ENCODE measurements around the gene DMRTA1. TPM values are rescaled to one million over a fixed set of nuclear protein-coding genes. Genes with fewer than 3 reads are reported as not detected.

Gene DMRTA1
- total and polyA plus RNA-seq, 2 experiments from 2014 or later, result 4.1 to 8.8 TPM

DNA sequence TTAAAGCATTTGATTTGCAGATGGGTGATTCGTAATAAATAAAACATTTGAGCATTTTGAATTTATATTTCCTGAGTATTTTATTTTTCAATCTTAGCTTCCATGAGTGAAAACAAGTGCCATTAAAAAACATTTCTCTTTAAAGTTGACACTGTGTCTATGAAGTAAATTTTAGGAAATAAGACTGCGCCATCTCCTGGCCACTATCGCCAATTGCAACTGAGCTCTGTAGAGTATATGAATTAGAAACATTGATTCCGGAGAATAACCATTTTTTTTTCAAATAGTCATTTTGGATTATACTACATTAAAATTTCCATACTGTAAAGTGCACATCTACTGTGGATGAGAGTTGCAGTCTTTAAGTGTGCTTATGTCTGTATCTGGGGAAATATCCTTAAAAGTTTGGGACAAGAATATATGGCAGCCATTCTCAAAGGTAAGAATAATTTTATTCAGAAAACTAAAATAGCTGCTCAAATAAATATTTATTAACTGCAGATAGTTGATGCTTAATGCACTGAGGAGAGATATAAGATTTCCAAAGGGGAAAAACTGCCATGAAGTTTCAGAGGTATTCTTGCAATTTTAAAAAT is 5.9 kb downstream of the DMRTA1 start:
- ATAC-seq, result no peak; the same call in 2 of the 3 replicates
- peak; percentile 68 for DNase-seq (ENCODE audit: low spot score)
- H4K20me1 ChIP-seq (replicated peaks; ENCODE audit: insufficient read depth), result no peaks in the 10 kb centered on the region
- no peaks in the 10 kb centered on the region for H3K27me3 ChIP-seq (ENCODE audit: insufficient read depth)
- peaks cover 21% of the 10 kb centered on the region for H3K79me2 ChIP-seq (replicated peaks; ENCODE audit: insufficient read depth)
- no peak overlapping the region for H3K27ac ChIP-seq (ENCODE audit: low read depth)
- no peaks in the 10 kb centered on the region for H3K9me2 ChIP-seq (ENCODE audit: insufficient read depth)
- no peaks in the 10 kb centered on the region for H3K36me3 ChIP-seq (ENCODE audit: insufficient read depth)
- H3K27me3 Mint-ChIP-seq (ENCODE audit: insufficient read depth, low read depth, poor library complexity), result no peaks in the 10 kb centered on the region
- H3K4me1 Mint-ChIP-seq, result peaks cover 9% of the 10 kb centered on the region
- no peak overlapping the region for H3K4me3 ChIP-seq
- H2AFZ ChIP-seq, result no peak overlapping the region
- no peak overlapping the region for H3K4me2 ChIP-seq
- no peaks in the 10 kb centered on the region for H3K9me3 Mint-ChIP-seq
- H3K36me3 Mint-ChIP-seq (ENCODE audit: low read depth), result peaks cover 4% of the 10 kb centered on the region; the same call in 1 of the 3 replicates
- TF ChIP-seq STAT1 (IDR thresholded peaks at IDR 0.05; ENCODE audit: unreplicated experiment) (no peak), NANOG (IDR thresholded peaks at IDR 0.05; ENCODE audit: borderline replicate concordance) (no peak), JUNB (IDR thresholded peaks at IDR 0.05; ENCODE audit: unreplicated experiment) (no peak), ZNF114 (CRISPR knock-in tag; IDR thresholded peaks at IDR 0.05) (no peak), ZNF331 (CRISPR knock-in tag; IDR thresholded peaks at IDR 0.05; ENCODE audit: low read depth) (no peak)
- TF ChIP-seq, protein P1, sequence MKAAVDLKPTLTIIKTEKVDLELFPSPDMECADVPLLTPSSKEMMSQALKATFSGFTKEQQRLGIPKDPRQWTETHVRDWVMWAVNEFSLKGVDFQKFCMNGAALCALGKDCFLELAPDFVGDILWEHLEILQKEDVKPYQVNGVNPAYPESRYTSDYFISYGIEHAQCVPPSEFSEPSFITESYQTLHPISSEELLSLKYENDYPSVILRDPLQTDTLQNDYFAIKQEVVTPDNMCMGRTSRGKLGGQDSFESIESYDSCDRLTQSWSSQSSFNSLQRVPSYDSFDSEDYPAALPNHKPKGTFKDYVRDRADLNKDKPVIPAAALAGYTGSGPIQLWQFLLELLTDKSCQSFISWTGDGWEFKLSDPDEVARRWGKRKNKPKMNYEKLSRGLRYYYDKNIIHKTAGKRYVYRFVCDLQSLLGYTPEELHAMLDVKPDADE (IDR thresholded peaks at IDR 0.05), result no peak
- TF ChIP-seq, protein P2, sequence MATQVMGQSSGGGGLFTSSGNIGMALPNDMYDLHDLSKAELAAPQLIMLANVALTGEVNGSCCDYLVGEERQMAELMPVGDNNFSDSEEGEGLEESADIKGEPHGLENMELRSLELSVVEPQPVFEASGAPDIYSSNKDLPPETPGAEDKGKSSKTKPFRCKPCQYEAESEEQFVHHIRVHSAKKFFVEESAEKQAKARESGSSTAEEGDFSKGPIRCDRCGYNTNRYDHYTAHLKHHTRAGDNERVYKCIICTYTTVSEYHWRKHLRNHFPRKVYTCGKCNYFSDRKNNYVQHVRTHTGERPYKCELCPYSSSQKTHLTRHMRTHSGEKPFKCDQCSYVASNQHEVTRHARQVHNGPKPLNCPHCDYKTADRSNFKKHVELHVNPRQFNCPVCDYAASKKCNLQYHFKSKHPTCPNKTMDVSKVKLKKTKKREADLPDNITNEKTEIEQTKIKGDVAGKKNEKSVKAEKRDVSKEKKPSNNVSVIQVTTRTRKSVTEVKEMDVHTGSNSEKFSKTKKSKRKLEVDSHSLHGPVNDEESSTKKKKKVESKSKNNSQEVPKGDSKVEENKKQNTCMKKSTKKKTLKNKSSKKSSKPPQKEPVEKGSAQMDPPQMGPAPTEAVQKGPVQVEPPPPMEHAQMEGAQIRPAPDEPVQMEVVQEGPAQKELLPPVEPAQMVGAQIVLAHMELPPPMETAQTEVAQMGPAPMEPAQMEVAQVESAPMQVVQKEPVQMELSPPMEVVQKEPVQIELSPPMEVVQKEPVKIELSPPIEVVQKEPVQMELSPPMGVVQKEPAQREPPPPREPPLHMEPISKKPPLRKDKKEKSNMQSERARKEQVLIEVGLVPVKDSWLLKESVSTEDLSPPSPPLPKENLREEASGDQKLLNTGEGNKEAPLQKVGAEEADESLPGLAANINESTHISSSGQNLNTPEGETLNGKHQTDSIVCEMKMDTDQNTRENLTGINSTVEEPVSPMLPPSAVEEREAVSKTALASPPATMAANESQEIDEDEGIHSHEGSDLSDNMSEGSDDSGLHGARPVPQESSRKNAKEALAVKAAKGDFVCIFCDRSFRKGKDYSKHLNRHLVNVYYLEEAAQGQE (IDR thresholded peaks at IDR 0.05; ENCODE audit: unreplicated experiment), result no peak
- TF ChIP-seq, protein P3, sequence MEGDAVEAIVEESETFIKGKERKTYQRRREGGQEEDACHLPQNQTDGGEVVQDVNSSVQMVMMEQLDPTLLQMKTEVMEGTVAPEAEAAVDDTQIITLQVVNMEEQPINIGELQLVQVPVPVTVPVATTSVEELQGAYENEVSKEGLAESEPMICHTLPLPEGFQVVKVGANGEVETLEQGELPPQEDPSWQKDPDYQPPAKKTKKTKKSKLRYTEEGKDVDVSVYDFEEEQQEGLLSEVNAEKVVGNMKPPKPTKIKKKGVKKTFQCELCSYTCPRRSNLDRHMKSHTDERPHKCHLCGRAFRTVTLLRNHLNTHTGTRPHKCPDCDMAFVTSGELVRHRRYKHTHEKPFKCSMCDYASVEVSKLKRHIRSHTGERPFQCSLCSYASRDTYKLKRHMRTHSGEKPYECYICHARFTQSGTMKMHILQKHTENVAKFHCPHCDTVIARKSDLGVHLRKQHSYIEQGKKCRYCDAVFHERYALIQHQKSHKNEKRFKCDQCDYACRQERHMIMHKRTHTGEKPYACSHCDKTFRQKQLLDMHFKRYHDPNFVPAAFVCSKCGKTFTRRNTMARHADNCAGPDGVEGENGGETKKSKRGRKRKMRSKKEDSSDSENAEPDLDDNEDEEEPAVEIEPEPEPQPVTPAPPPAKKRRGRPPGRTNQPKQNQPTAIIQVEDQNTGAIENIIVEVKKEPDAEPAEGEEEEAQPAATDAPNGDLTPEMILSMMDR (conservative IDR thresholded peaks at IDR 0.05; ENCODE audit: low read depth in 2 of 2), result peak; percentile 72 to 98
- no peaks in the 10 kb centered on the region for H3F3A ChIP-seq (replicated peaks; ENCODE audit: low read depth)
- peaks cover 11% of the 10 kb centered on the region; the same call in 1 of the 2 replicates for H3K4me1 ChIP-seq (ENCODE audit: insufficient read depth)
- no peak overlapping the region for H3K4me3 Mint-ChIP-seq
- H3K27ac Mint-ChIP-seq, result no peak overlapping the region

- H3K4me2 ChIP-seq, result no peak overlapping the region
- no peaks in the 10 kb centered on the region for H4K20me1 ChIP-seq (replicated peaks; ENCODE audit: insufficient read depth)
- peaks cover 17% of the 10 kb centered on the region for H3K79me2 ChIP-seq (replicated peaks; ENCODE audit: insufficient read depth)
- no peaks in the 10 kb centered on the region for H3F3A ChIP-seq (replicated peaks; ENCODE audit: low read depth)
- H3K27ac ChIP-seq (ENCODE audit: low read depth), result no peak overlapping the region
- Mint-ChIP-seq H3K4me1 (peaks cover 4% of the 10 kb centered on the region), H3K27ac (no peak overlapping the region), H3K27me3 (ENCODE audit: insufficient read depth, low read depth, poor library complexity) (no peaks in the 10 kb centered on the region), H3K36me3 (ENCODE audit: low read depth) (peaks cover 4% of the 10 kb centered on the region; the same call in 1 of the 3 replicates), H3K9me3 (no peaks in the 10 kb centered on the region), H3K4me3 (no peak overlapping the region)
- peaks cover 10% of the 10 kb centered on the region; the same call in 1 of the 2 replicates for H3K4me1 ChIP-seq (ENCODE audit: insufficient read depth)
- no peaks in the 10 kb centered on the region for H3K36me3 ChIP-seq (ENCODE audit: insufficient read depth)
- no peaks in the 10 kb centered on the region for H3K27me3 ChIP-seq (ENCODE audit: insufficient read depth)
- no peak overlapping the region for H2AFZ ChIP-seq
- H3K4me3 ChIP-seq, result no peak overlapping the region
- H3K9me2 ChIP-seq (ENCODE audit: insufficient read depth), result no peaks in the 10 kb centered on the region
- ATAC-seq (no peak), DNase-seq (ENCODE audit: low spot score) (no peak)
- no peak for TF ChIP-seq EZH2 (IDR thresholded peaks at IDR 0.05; ENCODE audit: low read depth, unreplicated experiment)
- TF ChIP-seq CREB1 (CRISPR knock-in tag; IDR thresholded peaks at IDR 0.05; ENCODE audit: low read depth), result no peak
- TF ChIP-seq POLR2AphosphoS5 (IDR thresholded peaks at IDR 0.05; ENCODE audit: low read depth), result no peak
- TF ChIP-seq JUNB (IDR thresholded peaks at IDR 0.05; ENCODE audit: unreplicated experiment), result no peak
- TF ChIP-seq ZNF331 (CRISPR knock-in tag; IDR thresholded peaks at IDR 0.05; ENCODE audit: low read depth), result no peak
- TF ChIP-seq, protein P1 (IDR thresholded peaks at IDR 0.05), result no peak
- TF ChIP-seq, protein P2 (IDR thresholded peaks at IDR 0.05; ENCODE audit: unreplicated experiment), result no peak
Measured at GRCh38 chr9:22454016-22454415, 7.4 kb downstream of the DMRTA1 start.
